SK-N-SH (cell line): ENCODE measurements around the gene WIF1. TPM values are rescaled to one million over a fixed set of nuclear protein-coding genes. Genes with fewer than 3 reads are reported as not detected.

ENCODE experiments used
- CTCF ChIA-PET: fragments of 300-600, 350-600 bp; formaldehyde crosslinking; extraction: SDS; loops from one replicate; lab custom pipeline; 2021; lab: Yijun Ruan, JAX
- POLR2A ChIA-PET: fragments of 350-600 bp; sonication (Branson Sonifier 250); formaldehyde crosslinking; extraction: SDS; loops from one replicate; lab custom pipeline; 2020; ENCODE audit warnings: antibody characterized with exemption, inconsistent platforms; lab: Yijun Ruan, JAX
- DNase-seq: peaks from one replicate; pipeline ENCODE4 v3.0.0; 2012
- H2AFZ ChIP-seq: fragments of 200-600 bp; sonication (generic); 2 replicates; pipeline ENCODE4 v1.8.1; 2016; ENCODE audit warnings: antibody characterized with exemption, mild to moderate bottlenecking, low read depth
- H3F3A ChIP-seq: fragments of 200-600 bp; sonication (generic); replicated peaks from 2 replicates; pipeline ENCODE3; 2016; ENCODE audit warnings: antibody characterized with exemption, mild to moderate bottlenecking; ENCODE audit not compliant: insufficient read depth
- H3K27ac ChIP-seq, 2 experiments: fragments of 200-500 bp in 1 of 2; fragments of 200-600 bp in 1 of 2; sonication (Bioruptor generic) in 1 of 2; sonication (generic), shearing (Covaris generic) in 1 of 2; 2 replicates each; pipeline versions ENCODE4 v1.5.1 to v1.6.1; 2014 to 2016; ENCODE audit warnings: low read depth in 2 of 2, inconsistent platforms in 1 of 2, low read length in 1 of 2, mild to moderate bottlenecking in 1 of 2, mixed read lengths in 1 of 2
- H3K27me3 ChIP-seq: fragments of 200-600 bp; sonication (generic), shearing (Covaris generic); 2 replicates; pipeline ENCODE4 v1.6.1; 2016; ENCODE audit warnings: mixed run types; ENCODE audit not compliant: insufficient read depth
- H3K36me3 ChIP-seq, 2 experiments: fragments of 200-500 bp in 1 of 2; fragments of 200-600 bp in 1 of 2; sonication (Bioruptor generic) in 1 of 2; sonication (generic) in 1 of 2; replicated peaks in 1 of 2; 2 replicates each; pipeline versions ENCODE3 to v1.5.1; 2014 to 2016; ENCODE audit warnings: low read length in 1 of 2, mild to moderate bottlenecking in 1 of 2; ENCODE audit not compliant: insufficient read depth in 2 of 2, control insufficient read depth in 1 of 2
- H3K4me1 ChIP-seq, 2 experiments: fragments of 200-500 bp in 1 of 2; fragments of 200-600 bp in 1 of 2; sonication (Bioruptor generic) in 1 of 2; sonication (generic), shearing (Covaris generic) in 1 of 2; 2 replicates each; pipeline versions ENCODE4 v1.5.1 to v1.6.1; 2014 to 2016; ENCODE audit warnings: low read depth in 1 of 2, low read length in 1 of 2, mixed run types in 1 of 2; ENCODE audit not compliant: insufficient read depth in 2 of 2, control insufficient read depth in 1 of 2
- H3K4me2 ChIP-seq: fragments of 200-600 bp; sonication (generic), shearing (Covaris generic); 2 replicates; pipeline ENCODE4 v1.6.1; 2017; ENCODE audit warnings: mixed run types
- H3K4me3 ChIP-seq, 2 experiments: fragments of 200-500 bp in 1 of 2; fragments of 200-600 bp in 1 of 2; sonication (Bioruptor generic) in 1 of 2; sonication (generic), shearing (Covaris generic) in 1 of 2; 2 replicates each; pipeline versions ENCODE4 v1.5.1 to v1.8.1; 2014 to 2016; ENCODE audit warnings: low read depth in 2 of 2, inconsistent platforms in 1 of 2, low read length in 1 of 2, mild to moderate bottlenecking in 1 of 2, mixed read lengths in 1 of 2, moderate library complexity in 1 of 2
- H3K79me2 ChIP-seq: fragments of 200-600 bp; sonication (generic); 2 replicates; pipeline ENCODE4 v1.8.1; 2017; ENCODE audit warnings: mild to moderate bottlenecking; ENCODE audit not compliant: insufficient read depth
- H3K9ac ChIP-seq: fragments of 200-600 bp; sonication (generic); 2 replicates; pipeline ENCODE4 v1.6.1; 2017; ENCODE audit warnings: mixed run types
- H3K9me2 ChIP-seq: fragments of 200-600 bp; sonication (generic); 2 replicates; pipeline ENCODE4 v1.6.1; 2017; ENCODE audit warnings: mixed run types
- H3K9me3 ChIP-seq: fragments of 200-600 bp; sonication (generic); 2 replicates; pipeline ENCODE4 v1.6.1; 2017; ENCODE audit warnings: mixed run types, mild to moderate bottlenecking, moderate library complexity
- H4K20me1 ChIP-seq: fragments of 200-600 bp; sonication (generic); 2 replicates; pipeline ENCODE4 v1.6.1; 2017; ENCODE audit warnings: mild to moderate bottlenecking, mixed run types; ENCODE audit not compliant: insufficient read depth
- ELF1 ChIP-seq: IDR thresholded peaks from 2 replicates; pipeline ENCODE4 v1.4.0; 2012
- EP300 ChIP-seq, 2 experiments: IDR thresholded peaks; 2 replicates each; pipeline versions ENCODE4 v1.4.0 to v1.6.1; 2012; ENCODE audit warnings: borderline replicate concordance in 1 of 2, low read depth in 1 of 2, low read length in 1 of 2
- EZH2phosphoT487 ChIP-seq: fragments of 200-600 bp; sonication (generic); IDR thresholded peaks from 2 replicates; pipeline ENCODE4 v1.6.1; 2017; ENCODE audit warnings: low read depth, mixed run types, mild to moderate bottlenecking, antibody characterized with exemption, moderate library complexity, borderline replicate concordance
- FOSL2 ChIP-seq: IDR thresholded peaks from 2 replicates; pipeline ENCODE4 v1.4.0; 2012; ENCODE audit warnings: low read depth, mild to moderate bottlenecking, moderate library complexity, borderline replicate concordance
- FOXJ3 ChIP-seq: sonication (generic); formaldehyde crosslinking; IDR thresholded peaks from 2 replicates; pipeline ENCODE4 v1.5.1; 2020; ENCODE audit warnings: mild to moderate bottlenecking, missing genetic modification reagents
- FOXM1 ChIP-seq: IDR thresholded peaks from 2 replicates; pipeline ENCODE4 v1.4.0; 2012; ENCODE audit warnings: low read depth, mild to moderate bottlenecking
- GABPA ChIP-seq: IDR thresholded peaks from 2 replicates; pipeline ENCODE4 v1.4.0; 2012; ENCODE audit warnings: low read depth, mild to moderate bottlenecking
- GATA2 ChIP-seq: sonication (generic); formaldehyde crosslinking; IDR thresholded peaks from 2 replicates; pipeline ENCODE4 v1.5.0; 2020; ENCODE audit warnings: mild to moderate bottlenecking, missing genetic modification reagents
- JUND ChIP-seq: IDR thresholded peaks from 2 replicates; pipeline ENCODE4 v1.4.0; 2012
- MEF2A ChIP-seq: IDR thresholded peaks from 2 replicates; pipeline ENCODE4 v1.4.0; 2012; ENCODE audit warnings: low read depth, borderline replicate concordance
- MXI1 ChIP-seq: IDR thresholded peaks from 2 replicates; pipeline ENCODE4 v1.6.1; 2012; ENCODE audit warnings: mild to moderate bottlenecking, low read depth, low read length, improper control_type of control experiment
- PBX3 ChIP-seq: IDR thresholded peaks from 2 replicates; pipeline ENCODE4; 2012
- POLR2AphosphoS5 ChIP-seq: IDR thresholded peaks from 2 replicates; pipeline ENCODE4 v1.6.1; 2012; ENCODE audit warnings: low read depth, low read length
- RAD21 ChIP-seq: IDR thresholded peaks from 2 replicates; pipeline ENCODE4 v1.6.1; 2012; ENCODE audit warnings: mild to moderate bottlenecking, low read length
- RCOR1 ChIP-seq: fragments of 150-350 bp; IDR thresholded peaks from 2 replicates; pipeline ENCODE4 v1.6.1; 2017; ENCODE audit warnings: antibody characterized with exemption, low read length
- REST ChIP-seq: IDR thresholded peaks from 2 replicates; pipeline ENCODE4 v1.6.1; 2012; ENCODE audit warnings: mild to moderate bottlenecking, low read depth, low read length, moderate library complexity
- RFX5 ChIP-seq: IDR thresholded peaks from 2 replicates; pipeline ENCODE4 v1.6.1; 2012; ENCODE audit warnings: mild to moderate bottlenecking, improper control_type of control experiment, low read length
- SIN3A ChIP-seq: IDR thresholded peaks from 2 replicates; pipeline ENCODE4 v1.6.1; 2012; ENCODE audit warnings: low read depth, mild to moderate bottlenecking, low read length, moderate library complexity, borderline replicate concordance
- SMC3 ChIP-seq: IDR thresholded peaks from 2 replicates; pipeline ENCODE4 v1.6.1; 2012; ENCODE audit warnings: low read depth, low read length, improper control_type of control experiment
- TEAD4 ChIP-seq: IDR thresholded peaks from 2 replicates; pipeline ENCODE4 v1.4.0; 2012; ENCODE audit warnings: mild to moderate bottlenecking, borderline replicate concordance; ENCODE audit not compliant: insufficient read depth
- USF1 ChIP-seq: IDR thresholded peaks from 2 replicates; pipeline ENCODE4 v1.4.0; 2012; ENCODE audit warnings: low read depth, borderline replicate concordance
- YY1 ChIP-seq: IDR thresholded peaks from 2 replicates; pipeline ENCODE4 v1.4.0; 2012; ENCODE audit warnings: low read depth, mild to moderate bottlenecking
- WGBS: methylation state at CpG from one replicate; pipeline ENCODE4 v1.1.6; 2017; ENCODE audit warnings: low lambda C conversion rate; 5-methylcytosine and 5-hydroxymethylcytosine counted together
- polyA plus RNA-seq, 3 experiments: library from polyadenylated mRNA; depleted of rRNA; stranded (reverse); fragments of >200 nt; gene quantifications; 2 replicates each; pipeline ENCODE4 v1.2.3, GENCODE V29; 2012
- TF ChIP-seq, protein P1 (sequence below): fragments of 150-350 bp; IDR thresholded peaks from 2 replicates; pipeline ENCODE4 v1.6.1; 2016; ENCODE audit warnings: mild to moderate bottlenecking, low read depth, low read length

WIF1 gene
- polyA plus RNA-seq, 1 of the 3 experiments (the other 2 are of a cell fraction), result not detected

- POLR2A ChIA-PET, result no interaction called here
- TF ChIP-seq FOSL2, result no peak
- no peak for TF ChIP-seq YY1
- no peak for TF ChIP-seq RAD21
- no peak for TF ChIP-seq FOXJ3 (CRISPR knock-in tag)
- no peak for TF ChIP-seq TEAD4
- TF ChIP-seq SIN3A, result no peak
- TF ChIP-seq EZH2phosphoT487, result no peak
- no peak for TF ChIP-seq USF1
- TF ChIP-seq, all 33 proteins: peak for 0
- H3K9me2 ChIP-seq, result peaks cover 4% of the 10 kb centered on the region; the same call in 1 of the 2 replicates
- H3K27me3 ChIP-seq, result peaks cover 29% of the 10 kb centered on the region
- H4K20me1 ChIP-seq, result no peaks in the 10 kb centered on the region
- H3K9ac ChIP-seq, result no peak overlapping the region
- no peak overlapping the region for H3K4me3 ChIP-seq
- CTCF ChIA-PET, result interaction anchor here (1.2 to 1.6 kb wide), 4 partner anchors 17 to 324 kb away, joined by 3 to 6 read pairs (median 4); no protein-coding TSS in a partner anchor
- H2AFZ ChIP-seq, result no peak overlapping the region
- H3K36me3 ChIP-seq, result no peaks in the 10 kb centered on the region
- DNase-seq, result no peak
- H3K9me3 ChIP-seq, result no peaks in the 10 kb centered on the region
- no peaks in the 10 kb centered on the region for H3K79me2 ChIP-seq
- H3K4me1 ChIP-seq, result no peaks in the 10 kb centered on the region; a peak in 1 of 4 replicates
- no peak overlapping the region for H3K27ac ChIP-seq
- WGBS, result 13% methylated on average over 2 of the region's 2 CpGs
- H3K4me2 ChIP-seq, result no peak overlapping the region
- H3F3A ChIP-seq, result no peaks in the 10 kb centered on the region
These were observed 4.9 kb upstream of the WIF1 start for GRCh38 chr12:65125975-65126374.

DNA sequence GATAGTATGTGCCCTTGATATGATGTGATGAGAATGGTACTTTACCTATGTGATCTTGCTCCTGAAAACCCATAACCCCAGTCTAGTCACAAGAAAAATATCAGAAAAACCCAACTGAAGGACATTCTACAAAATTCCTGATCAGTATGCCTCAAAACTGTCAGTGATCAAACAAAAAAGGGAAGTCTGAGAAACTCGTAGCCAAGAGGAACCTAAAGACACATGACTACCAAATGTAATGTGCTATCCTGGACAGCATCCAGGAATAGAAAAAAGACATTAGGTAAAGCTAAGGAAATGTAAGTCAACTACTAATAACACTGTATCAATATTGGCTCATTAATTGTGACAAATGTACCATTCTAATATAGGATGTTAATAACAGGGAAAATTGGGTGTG is 4.1 kb upstream of the WIF1 start:
- H3K79me2 ChIP-seq, result no peaks in the 10 kb centered on the region
- H3K27ac ChIP-seq, result no peak overlapping the region
- H3K9ac ChIP-seq, result no peak overlapping the region
- no peaks in the 10 kb centered on the region for H3K9me3 ChIP-seq
- TF ChIP-seq GATA2 (CRISPR knock-in tag), result no peak
- TF ChIP-seq REST, result no peak
- TF ChIP-seq RAD21, result no peak
- TF ChIP-seq POLR2AphosphoS5, result no peak
- TF ChIP-seq FOXJ3 (CRISPR knock-in tag), result no peak
- TF ChIP-seq GABPA, result no peak
- TF ChIP-seq FOXM1, result no peak
- TF ChIP-seq MEF2A, result no peak
- TF ChIP-seq EZH2phosphoT487, result no peak
- no peak for TF ChIP-seq EP300 (IDR thresholded peaks at IDR 0.05; ENCODE audit: borderline replicate concordance in 1 of 2, low read depth in 1 of 2, low read length in 1 of 2)
- no peak for TF ChIP-seq MXI1
- TF ChIP-seq ELF1, result no peak
- TF ChIP-seq SIN3A, result no peak
- no peak for TF ChIP-seq FOSL2
- TF ChIP-seq JUND, result no peak
- TF ChIP-seq, protein P1, sequence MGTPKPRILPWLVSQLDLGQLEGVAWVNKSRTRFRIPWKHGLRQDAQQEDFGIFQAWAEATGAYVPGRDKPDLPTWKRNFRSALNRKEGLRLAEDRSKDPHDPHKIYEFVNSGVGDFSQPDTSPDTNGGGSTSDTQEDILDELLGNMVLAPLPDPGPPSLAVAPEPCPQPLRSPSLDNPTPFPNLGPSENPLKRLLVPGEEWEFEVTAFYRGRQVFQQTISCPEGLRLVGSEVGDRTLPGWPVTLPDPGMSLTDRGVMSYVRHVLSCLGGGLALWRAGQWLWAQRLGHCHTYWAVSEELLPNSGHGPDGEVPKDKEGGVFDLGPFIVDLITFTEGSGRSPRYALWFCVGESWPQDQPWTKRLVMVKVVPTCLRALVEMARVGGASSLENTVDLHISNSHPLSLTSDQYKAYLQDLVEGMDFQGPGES, result no peak
- TF ChIP-seq RFX5, result no peak
- TF ChIP-seq RCOR1, result no peak
- TF ChIP-seq PBX3, result no peak
- no peak for TF ChIP-seq SMC3
- peaks cover 35% of the 10 kb centered on the region for H3K27me3 ChIP-seq
- DNase-seq, result no peak
- ChIA-PET POLR2A (no interaction called here), CTCF (interaction anchor here (1.3 to 1.6 kb wide), 3 partner anchors 18 to 235 kb away, joined by 3 to 5 read pairs (median 4); no protein-coding TSS in a partner anchor)
- peaks cover 4% of the 10 kb centered on the region; the same call in 1 of the 2 replicates for H3K9me2 ChIP-seq
- H3K4me1 ChIP-seq, result no peaks in the 10 kb centered on the region; a peak in 1 of 4 replicates
- H3K36me3 ChIP-seq, result no peaks in the 10 kb centered on the region
- H2AFZ ChIP-seq, result no peak overlapping the region
- no peaks in the 10 kb centered on the region for H4K20me1 ChIP-seq
- H3K4me3 ChIP-seq, result no peak overlapping the region
- no peak overlapping the region for H3K4me2 ChIP-seq
- no peaks in the 10 kb centered on the region for H3F3A ChIP-seq
- WGBS, result 0% methylated on average over 1 of the region's 1 CpG
